ELF-1 (cell line): ENCODE measurements around the gene MLIP.

ENCODE experiments used
- DNase-seq: peaks from one replicate; pipeline ENCODE4 v3.0.0-alpha.2; 2016; ENCODE audit warnings: low read depth, low spot score

The MLIP gene

DNA sequence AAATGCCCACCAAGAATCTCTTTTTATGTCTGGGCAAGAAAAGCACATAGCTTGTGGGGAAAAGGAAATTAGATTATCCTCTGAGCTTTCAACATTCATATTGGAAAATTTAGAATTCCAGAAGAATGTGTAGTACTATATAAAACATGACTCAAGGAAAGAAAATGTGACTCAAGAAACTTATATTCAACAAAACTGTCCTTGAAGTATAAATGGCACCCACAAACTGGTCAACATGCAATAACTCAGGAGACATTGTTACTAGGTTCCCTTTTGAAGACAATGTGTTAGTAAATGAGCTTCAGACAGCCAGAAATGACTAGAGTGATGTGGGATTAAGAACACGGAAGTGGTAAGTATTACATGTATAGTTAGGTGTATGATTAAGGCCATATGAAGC, 170.9 kb downstream of the MLIP start:
- no peak for DNase-seq

- no peak for DNase-seq
Measured at GRCh38 chr6:54284161-54284860, 173.1 kb downstream of the MLIP start.

DNA sequence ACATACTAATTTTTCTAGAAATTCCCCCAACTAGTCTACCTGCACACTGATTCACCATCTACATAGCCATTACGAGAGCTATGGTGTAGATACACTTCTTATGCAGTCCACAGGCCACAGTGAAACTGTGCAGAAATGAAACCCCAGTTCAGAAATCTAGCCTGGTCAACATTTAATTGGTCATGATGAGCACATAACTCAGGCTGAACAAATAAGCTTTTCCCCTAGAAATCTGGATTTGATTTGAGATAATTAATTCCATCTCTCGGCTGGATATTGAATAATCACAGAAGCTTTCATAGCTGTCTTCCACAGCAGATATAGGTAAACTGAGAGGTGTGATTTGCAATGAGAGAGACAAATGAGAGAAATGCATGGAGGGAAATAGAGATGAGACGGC, 174.4 kb downstream of the MLIP start:
- no peak for DNase-seq

DNA sequence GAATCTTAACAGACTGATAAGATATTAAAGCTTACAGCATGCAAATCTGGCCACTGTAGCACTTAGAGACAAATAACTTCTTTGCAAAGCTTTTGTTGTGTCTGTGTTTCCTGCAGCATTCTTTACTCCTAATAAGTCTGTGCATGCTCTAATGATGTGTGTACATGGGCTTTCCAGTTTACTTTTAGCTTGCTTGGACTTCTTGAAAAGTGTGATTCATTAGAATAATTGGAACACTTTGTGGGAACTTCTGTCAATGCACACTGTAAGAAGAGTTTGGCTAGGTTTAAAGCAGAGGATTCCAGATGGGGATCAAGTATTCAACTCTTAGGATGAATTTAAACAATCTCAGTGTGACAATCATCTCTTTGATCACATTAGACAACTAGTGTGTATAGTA, 174.9 kb downstream of the MLIP start:
- no peak for DNase-seq

GRCh38 chr6:54288474-54288873, 177.2 kb downstream of the MLIP start:
- DNase-seq, result no peak

GRCh38 chr6:54289426-54289825, 178.2 kb downstream of the MLIP start:
- no peak for DNase-seq

DNA sequence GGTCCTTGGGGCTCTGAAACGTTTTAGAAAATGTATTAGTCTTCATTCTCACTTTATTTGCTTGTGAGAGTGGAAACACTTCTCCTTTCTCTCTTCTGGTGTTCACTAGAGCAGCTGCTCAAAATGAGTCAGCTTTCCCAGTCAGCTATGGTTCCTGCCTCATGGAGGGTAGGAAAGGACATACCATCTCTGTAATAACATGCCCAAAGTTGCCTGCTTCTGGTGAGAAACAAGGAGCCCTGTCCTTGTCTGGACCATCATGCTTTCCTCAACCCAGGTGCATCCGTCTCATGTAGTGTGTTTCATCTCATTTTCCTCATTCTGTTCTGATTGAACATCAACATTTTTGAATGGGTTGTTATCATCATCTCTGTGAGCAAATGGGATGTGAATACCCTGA, 179.9 kb downstream of the MLIP start:
- no peak for DNase-seq

- no peak for DNase-seq
Measured at GRCh38 chr6:54291738-54292137, 180.5 kb downstream of the MLIP start.

DNA sequence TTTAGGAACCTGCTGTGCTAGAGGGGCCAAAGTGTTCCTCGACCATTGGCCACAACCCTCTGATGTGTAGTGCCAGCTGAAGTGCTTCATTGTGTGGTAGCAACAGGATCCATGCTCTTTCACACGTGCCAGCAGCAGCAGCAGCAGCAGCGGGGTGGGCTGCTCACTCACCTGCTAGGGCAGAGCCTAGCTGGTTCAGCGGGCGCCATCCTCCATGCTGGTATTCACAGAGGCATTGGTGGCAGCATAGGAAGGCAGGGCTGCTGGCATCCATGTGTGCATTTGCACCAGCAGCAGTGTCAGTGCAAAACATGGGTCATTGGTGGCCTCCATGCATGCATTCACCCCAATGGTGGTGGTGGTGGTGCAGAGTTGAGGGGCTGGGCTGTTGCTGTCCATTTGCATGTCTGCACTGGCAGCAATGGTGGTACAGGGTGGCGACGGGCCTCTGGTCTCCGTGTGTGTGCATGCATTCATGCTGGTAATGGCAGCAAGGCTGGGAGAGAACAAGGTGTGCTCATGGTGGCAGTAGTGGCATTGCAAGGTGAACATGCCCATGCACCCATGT, 183.8 kb downstream of the MLIP start:
- DNase-seq, result no peak

DNA sequence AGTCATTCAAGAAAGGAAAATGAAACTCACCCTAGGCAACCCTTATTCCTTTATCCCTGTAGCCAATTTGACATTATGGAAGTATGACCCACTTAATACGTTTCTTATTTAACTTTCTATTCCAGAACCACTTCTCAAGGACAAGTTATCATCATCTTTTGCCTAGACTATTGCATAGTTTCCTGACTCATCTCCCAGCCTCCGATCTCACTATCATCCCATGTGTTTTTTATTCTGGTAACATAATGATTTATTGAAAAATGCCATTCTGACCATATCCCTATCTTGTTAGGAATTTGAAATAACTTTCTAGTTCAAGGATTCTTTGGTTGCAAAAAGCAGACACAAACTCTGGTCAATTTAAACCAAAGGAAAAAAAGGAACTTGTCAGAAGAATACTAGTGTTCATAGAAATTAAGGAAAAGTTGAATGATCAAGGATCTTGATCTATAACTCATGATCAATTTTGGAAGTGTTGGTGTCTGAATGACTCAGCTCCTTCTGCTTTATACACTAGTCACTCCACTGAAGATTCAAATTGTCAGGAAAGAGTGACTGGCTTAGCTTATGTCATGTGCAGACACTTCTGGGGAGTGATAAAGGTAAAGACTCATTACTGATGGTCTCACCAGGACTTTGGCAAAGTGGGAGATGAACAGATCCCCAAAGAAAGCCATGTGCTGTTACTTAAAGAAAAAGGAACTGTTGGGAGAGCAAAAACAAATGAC, 188.5 kb downstream of the MLIP start:
- DNase-seq, result no peak

GRCh38 chr6:54301770-54302169, 190.5 kb downstream of the MLIP start:
- no peak for DNase-seq

- DNase-seq, result no peak
Measured at GRCh38 chr6:54307439-54307910, 196.2 kb downstream of the MLIP start.

DNA sequence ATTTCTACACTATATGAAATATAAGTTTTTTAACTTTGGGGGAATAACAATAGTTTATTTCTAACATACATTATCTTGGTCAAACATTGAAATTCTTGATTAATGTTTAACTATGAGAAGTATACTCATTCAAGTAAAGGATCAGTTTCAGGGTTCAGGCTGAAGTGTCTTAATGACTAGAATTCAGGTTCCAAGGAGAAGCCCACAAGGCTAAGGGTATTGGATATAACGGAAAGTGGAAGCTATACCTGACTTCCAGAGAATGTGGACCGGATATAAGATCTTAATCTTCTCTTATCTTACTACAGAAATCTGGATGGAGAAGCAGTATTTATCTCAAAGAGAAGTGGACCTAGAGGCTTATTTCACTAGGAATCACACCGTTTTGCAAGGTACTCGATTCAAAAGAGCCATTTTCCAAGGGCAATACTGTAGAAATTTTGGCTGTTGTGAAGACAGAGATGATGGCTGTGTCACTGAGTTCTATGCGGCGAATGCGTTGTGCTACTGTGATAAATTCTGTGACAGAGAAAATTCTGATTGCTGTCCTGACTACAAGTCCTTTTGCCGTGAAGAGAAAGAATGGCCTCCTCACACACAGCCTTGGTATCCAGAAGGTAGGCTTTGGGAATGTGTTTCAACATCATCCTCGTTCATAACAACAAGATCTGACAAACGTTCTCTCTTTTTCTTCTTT, 197.2 kb downstream of the MLIP start, which contains the start of gene TINAG:
TSS of gene TINAG (plus strand) at position 153 of the 697 bp plus-strand sequence. CDS start at position 263, 110 bp downstream.
- no peak for DNase-seq

GRCh38 chr6:54308986-54309315, 197.7 kb downstream of the MLIP start:
- no peak for DNase-seq

GRCh38 chr6:54310377-54311152, 199.3 kb downstream of the MLIP start:
- DNase-seq, result no peak

DNA sequence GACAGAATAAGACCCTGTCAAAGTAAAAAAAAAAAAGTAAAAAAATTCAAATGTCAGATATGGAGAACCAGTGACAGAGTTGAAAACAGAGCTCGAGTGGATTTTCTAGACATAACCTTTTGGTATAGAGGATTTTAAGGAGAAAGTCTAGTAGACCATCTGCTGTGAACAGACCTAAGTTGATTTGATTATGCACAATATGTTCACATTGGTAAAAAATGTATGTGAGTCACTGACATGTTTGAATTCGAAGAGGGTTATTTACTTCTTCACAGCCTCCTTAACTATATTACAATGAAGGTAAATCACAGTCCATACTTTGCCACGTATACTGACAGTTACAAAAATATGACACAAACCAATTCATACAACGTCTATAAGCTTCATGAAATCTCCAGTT, 204.4 kb downstream of the MLIP start:
- DNase-seq, result no peak
